ENCODE results near the gene PRND.
"Not testable (repeated sequence)": the region's sequence is repeated elsewhere in the genome, so short reads cannot be mapped to it uniquely, and the experiment has no call there.

PRND gene, protein sequence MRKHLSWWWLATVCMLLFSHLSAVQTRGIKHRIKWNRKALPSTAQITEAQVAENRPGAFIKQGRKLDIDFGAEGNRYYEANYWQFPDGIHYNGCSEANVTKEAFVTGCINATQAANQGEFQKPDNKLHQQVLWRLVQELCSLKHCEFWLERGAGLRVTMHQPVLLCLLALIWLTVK

DNA sequence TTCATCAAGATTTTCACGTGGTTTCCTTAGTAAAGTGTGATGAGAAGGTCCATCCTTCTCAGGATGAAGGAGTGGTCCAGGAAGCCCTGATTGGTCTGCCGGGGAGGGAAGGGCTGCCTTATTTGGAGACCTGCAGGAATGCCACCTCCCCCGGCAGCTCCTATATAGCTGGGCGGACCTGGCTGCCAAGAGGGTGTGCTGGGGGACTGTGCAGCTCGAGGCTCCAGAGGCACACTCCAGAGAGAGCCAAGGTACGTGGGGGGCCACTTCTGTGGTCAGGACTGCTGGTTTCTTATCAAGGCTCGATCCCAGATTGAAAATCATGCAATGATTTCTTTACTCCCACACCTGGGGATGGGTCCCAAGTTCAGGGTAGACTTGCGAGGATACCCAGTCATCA is at the start of gene PRND:
TSS of gene PRND (plus strand) at position 191 of the 400 bp plus-strand sequence. CDS start 2,643 bp downstream, outside the sequence.
- no peak for DNase-seq

DNA sequence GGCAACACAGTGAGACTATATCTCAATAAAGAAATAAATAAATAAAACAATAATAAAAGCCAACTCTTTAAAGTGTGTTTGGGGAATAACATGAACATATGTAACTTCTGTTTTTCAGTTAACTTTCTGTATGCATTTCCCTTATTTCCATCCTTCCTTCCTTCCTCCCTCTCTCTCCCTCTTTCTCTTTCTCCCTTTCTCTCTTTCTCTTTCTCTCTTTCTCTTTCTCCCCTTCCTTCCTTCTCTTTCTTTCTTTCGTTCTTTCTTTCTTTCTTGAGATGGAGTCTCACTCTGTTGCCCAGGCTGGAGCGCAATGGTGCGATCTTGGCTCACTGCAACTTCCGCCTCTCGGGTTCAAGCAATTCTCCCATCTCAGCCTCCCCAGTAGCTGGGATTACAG is 48.8 kb upstream of the PRND start:
- no peak for DNase-seq

DNA sequence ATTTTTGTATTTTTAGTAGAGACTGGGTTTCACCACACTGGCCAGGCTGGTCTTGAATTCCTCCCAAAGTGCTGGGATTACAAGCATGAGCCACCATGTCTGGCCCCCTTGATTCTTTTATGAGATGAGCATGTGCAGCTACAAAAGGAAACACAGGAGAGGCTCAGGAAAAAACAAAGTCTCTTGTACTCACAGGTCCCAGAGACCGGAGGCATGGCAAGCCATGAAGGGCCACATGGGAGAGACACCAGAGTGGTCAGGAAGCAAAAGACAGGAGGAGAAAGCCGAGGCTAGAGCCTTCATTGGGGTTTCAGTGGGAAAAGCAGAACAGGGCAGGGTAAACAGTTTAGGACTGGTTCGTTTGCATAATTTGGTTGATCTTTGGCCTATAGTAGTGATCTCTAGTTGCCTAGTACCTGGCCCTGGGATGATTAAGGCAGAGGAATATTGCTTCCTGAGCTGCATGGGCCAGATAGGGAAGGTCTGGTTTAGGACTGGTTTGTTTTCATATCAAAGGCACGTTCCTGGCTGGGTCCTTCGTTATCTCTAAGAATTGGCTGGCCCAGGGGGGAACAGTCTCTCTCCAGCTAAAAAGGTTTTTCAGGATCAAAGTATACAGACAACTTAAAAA is 48.2 kb upstream of the PRND start:
- no peak for DNase-seq

DNA sequence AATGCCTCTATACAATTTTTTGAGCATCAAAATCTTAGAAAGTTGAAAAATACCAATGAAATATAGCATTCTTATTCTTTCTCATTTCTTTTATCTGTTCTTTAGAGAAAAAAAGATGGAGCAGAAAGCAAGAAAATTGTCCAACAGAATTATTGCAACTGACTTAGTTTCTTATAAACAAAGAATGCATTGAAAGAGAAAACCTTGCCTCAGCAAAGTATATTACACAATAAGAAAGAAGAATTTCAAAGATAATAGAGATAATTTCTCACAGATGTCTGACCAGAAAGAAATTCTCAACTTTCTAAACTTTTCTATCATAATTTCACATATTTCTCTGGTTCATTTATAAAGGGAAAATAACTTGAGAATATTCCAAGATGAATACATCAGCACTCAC is 47.0 kb upstream of the PRND start:
- no peak for DNase-seq

DNA sequence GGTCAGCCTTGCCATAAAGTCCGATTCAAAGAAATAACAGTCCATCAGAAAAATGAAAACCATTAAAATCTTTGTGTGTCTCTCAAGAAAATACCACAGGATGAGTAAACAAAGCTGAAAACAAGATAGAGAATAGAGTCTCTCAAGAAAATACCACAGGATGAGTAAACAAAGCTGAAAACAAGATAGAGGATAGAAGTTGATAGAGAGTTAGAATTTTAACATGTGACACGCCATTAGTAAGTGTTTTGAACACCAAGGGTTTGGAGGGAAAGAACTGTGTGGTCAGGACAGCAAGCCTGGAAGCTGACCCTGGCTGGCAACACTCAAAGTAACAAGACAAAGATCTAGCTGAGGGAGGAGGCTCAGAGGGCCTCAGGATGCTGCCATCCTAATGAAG is 43.9 kb upstream of the PRND start:
- no peak for DNase-seq

DNA sequence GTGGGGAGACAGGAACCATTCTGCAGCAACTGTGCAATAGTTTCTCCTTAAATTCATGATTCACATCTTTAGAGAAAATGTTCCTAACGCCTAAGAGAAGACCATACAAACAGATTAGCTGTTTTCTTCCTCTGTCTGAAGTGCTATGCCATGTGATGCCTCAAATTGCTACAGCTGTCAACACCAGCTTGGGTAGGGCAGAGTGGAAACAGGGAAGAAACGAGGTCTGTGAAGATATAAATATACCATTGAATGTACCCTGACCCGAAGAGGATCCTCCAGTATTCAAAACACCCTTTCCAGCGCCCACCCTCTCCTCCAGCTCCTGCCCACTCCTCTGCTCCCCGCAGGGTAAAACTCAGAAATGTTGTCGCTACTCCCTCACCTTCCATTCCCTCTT is 40.3 kb upstream of the PRND start:
- DNase-seq = no peak

DNA sequence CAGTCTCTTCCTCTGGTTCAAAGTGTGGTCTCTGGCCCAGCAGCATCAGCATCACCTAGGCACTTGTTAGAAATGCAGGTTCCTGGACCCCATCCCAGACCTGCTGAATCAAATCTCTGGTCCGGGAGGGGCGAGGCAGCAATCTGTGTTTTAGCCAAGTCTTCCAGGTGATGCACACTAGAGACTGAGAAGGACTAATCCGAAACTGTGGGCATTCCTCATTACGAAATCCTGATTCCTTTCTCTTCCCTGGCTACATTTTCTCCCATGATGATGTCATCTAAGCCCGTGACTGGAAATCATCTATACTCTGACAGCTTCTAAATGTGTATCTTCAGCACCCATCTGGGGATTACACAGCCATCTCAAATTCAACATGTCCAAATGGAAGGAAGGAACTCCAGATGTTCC is 39.7 kb upstream of the PRND start:
- DNase-seq = no peak

DNA sequence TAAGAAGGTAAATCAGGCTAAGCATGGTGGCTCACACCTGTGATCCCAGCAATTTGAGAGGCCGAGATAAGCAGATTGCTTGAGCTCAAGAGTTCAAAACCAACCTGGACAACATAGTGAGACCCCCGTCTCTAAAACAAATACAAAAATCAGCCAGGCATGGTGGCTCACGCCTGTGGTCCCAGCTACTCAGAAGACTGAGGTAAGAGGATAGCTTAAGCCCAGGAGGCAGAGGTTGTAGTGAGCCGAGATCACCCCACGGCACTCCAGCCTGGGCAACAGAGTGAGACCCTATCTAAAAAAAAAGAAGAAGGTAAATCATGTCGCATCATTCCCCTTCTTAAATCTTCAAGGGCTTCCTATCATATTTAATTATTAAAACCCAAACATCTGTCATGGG is 39.0 kb upstream of the PRND start:
- DNase-seq = no peak

DNA sequence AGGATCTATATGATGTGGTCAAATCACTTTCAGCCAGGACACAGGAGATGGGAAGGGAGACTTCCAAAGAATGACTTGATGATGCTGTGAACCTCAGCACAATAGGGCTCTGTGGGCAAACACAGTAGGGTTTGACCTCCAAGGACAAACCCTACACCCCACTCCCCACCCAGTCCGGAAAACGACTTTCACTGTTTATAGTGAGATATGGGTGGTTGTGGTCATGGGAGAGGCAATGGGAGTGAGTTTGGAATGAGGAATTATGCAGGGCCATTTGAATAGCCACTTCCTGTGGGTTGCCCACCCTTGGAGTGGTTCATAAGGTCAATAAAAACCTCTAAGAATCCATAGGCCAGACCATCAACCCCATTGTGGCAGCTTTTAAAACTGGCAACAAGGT is 38.4 kb upstream of the PRND start:
- DNase-seq = no peak

DNA sequence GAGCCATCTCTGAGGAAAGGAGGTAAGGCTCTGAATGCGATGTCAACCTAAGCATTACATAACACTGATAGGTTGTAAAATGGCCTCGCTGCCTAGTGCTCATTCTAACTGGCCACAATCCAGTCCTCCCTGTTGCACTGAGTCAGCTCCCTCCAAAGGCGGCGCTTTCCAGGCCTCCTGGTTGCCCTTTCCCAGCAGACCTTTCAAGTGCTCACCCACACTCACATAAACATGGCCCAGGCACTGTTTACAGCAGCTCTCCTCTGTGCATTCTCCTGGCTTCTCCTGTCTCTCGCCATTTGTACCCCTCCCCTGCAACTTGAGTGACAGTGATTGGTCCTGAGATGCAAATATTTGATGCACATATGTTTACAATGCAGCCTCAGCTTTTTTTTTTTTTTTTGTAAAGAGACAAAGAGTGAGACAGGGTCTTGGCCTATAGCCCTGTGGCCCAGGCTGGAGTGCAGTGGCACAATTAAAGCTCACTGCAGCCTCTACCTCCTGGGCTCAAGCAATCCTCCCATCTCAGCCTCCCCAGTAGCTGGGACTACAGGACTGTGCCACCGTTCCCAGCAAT is 36.8 kb upstream of the PRND start:
- no peak for DNase-seq

DNA sequence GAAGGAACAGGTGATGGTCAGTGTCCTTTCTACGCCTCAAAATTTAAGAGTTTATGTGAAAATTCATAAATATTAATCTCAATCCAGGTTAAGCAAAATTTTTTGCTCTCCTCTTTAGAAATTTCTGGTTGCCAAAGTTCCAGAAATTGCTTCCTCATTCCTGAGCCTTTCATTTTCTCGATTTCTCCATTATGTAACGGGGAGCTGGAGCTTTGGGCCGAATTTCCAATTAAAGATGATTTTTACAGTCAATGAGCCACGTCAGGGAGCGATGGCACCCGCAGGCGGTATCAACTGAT is 35.8 kb upstream of the PRND start:
- no peak for DNase-seq

DNA sequence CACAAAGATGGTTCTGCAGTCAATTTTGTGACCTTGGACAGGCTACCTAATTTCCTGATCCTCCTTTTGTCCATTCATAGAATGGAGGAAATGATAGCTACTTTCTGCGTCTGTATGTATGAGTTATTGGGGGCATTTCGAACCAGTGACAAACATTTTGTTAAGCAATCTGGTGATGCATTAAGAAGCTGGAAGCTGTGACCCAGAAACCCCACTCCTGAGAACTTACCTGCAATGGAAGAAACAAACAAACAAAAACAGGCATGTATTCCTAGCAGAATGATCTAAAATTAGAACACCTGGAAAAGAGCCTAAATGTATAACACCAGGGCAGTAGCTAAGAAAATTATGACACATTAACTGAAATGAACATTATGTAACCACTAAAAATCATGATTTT is 33.4 kb upstream of the PRND start:
- no peak for DNase-seq

DNA sequence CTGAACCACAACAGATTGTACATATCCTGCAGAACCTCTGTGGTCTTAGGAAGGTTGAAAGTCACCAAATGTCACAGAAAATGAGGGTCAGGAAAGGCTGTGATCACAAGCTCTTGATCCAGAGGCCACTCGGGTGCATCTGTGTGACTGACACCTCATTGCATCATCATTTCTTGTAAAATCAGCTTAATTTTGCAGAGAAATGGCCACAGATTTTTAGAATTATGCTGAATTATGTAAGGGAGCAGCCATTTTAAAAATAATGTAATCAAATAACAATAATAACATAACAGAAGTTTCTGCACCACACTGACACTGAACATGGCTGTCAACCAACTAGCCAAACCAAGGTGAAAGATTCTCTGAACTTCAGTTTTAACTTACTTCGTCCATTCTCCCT is 32.5 kb upstream of the PRND start:
- no peak for DNase-seq

DNA sequence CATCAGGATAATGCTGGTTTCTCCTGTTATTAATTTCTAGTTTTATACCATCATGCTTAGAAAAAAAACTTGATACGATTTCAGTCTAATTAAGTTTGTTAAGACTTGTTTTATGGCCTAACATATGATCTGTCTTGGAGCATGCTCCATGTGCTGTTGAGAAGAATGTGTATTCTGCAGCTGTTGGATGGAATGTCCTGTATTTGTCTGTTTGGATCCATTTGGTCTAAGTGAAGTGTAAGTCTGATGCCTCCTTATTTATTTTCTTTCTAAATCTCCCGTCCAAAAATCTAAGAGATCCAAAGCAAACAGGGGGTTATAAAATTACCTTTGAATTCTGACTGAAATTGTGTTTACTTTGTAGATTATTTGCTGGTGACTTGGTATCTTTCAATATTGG is 30.0 kb upstream of the PRND start:
- DNase-seq = no peak

DNA sequence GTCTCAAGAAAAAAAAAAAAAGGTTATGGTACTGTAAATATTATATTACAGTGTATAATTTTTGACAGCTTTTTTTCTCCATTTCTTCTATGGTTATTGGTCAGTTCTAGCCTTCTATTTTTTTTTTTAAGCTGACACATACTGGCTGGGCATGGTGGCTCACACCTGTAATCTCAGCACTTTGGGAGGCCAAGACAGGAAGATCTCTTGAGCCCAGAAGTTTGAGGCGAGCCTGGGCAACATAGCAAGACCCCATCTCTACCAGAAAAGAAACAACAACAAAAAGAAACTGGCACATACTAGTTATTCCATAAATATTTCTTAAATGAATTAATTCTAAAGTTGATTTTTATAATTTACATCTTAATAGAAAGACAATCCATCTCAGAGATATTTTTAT is 27.6 kb upstream of the PRND start:
- DNase-seq = no peak

DNA sequence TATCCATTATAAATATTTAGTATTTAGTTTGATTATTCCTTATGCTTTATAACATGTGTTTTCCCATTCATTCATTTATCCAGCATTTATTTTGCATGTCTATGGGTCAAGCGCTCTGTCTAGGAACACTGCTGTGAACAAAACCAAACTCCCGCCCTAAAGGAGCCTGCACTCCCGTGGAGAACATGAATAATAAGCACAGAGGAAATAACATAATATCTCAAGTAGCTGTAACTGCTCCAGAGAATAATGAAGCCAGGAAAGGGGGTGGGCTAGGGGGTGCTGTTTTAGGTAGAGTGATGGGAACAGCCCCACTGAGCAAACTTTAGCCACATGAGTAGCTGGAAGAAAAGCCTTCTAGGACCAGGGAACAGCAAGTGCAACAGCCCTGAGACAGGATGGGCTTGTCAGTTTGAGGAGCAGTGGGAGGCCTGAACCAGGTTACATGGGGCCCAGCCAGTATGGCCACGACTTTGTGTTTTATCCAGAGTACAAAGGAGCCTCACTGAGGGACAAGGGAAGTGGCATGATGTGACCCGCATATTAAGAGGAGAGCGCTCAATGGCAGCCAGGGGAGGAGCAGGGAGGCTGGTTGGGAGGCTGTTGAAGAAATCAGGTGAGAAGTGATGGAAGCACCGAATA is 24.4 kb upstream of the PRND start:
- DNase-seq = no peak

DNA sequence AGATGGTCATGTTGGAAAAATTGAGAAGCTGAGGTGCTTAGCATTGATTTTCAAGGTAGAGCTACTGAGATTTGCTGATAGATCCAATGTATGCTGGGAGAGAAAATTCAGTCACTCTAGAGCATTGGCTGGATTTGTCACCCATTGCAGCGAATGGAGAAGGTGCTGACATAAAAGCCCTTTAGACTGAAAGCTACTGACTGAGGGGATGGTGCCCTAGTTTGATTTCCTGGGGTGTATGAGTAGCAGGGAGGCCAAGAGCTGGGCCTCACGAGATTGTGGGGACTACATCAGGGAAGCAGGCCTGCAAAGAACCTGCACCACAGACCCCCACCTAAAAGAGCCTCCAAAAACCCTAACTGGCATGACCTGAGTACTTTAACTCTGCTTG is 23.9 kb upstream of the PRND start:
- no peak for DNase-seq

DNA sequence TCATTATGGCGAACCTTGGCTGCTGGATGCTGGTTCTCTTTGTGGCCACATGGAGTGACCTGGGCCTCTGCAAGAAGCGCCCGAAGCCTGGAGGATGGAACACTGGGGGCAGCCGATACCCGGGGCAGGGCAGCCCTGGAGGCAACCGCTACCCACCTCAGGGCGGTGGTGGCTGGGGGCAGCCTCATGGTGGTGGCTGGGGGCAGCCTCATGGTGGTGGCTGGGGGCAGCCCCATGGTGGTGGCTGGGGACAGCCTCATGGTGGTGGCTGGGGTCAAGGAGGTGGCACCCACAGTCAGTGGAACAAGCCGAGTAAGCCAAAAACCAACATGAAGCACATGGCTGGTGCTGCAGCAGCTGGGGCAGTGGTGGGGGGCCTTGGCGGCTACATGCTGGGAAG is 22.5 kb upstream of the PRND start:
- no peak for DNase-seq

DNA sequence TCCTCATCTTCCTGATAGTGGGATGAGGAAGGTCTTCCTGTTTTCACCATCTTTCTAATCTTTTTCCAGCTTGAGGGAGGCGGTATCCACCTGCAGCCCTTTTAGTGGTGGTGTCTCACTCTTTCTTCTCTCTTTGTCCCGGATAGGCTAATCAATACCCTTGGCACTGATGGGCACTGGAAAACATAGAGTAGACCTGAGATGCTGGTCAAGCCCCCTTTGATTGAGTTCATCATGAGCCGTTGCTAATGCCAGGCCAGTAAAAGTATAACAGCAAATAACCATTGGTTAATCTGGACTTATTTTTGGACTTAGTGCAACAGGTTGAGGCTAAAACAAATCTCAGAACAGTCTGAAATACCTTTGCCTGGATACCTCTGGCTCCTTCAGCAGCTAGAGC is 21.8 kb upstream of the PRND start:
- DNase-seq = no peak

DNA sequence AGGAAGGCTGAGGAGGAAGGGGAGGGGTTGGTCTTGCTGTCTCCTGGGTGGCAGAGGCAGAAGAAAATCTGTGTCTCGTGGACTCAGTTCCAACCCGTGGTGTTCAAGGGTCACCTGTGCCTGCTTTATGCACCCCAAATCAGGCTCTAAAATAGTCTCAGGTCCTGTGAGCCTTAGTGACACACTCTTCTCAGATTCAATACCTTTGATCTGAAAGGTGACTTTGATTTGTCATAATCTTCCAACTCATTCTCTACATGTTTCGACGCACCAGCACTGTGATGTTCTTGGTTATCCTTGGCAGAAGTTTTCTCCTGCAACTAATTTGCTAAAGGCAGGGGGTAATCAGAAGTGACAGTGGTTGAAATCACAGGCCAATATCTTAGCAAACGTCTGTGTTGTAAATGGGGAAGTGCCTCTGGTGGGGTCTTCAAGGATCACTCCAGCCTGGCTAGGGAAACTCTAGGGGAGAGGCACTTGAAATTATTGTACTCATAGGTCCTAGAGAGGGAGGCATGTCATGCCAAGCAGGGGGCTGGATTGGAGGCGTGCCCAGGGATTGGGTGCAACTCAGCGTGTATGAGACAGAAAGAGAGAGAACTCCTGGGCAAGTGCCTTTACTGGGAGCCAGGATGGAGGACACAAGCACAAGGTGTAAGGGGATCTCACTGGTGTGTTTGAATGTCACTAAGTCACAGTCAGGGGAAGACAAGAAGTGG is 19.0 kb upstream of the PRND start:
- no peak for DNase-seq

DNA sequence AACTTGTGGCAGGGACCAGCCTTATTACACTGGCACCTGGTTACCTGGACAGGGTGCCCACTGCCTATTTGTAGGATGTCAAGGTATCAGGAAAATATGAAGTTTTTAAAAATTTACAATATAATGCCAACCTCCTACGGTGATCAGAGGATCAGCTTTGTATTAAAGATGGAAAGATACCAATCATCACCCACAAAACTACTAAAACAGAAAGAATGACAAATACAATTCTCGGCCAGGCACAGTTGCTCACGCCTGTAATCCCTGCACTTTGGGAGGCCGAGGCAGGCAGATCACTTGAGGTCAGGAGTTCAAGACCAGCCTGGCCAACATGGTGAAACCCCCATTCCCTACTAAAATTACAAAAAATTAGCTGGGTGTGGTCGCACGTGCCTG is 18.4 kb upstream of the PRND start:
- no peak for DNase-seq

DNA sequence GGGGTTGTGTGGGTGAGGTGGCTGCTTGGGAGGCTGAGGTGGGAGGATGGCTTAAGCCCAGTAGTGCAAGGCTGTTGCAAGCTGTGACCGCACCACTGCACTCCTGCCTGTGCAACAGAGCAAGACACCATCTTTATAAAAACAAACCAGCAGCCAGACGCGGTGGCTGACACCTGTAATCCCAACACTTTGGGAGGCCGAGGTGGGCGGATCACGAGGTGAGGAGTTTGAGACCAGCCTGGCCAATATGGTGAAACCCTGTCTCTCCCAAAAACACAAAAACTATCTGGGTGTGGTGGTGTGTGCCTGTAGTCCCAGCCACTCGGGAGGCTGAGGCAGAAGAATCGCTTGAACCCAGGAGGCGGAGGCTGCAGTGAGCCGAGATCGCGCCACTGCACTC is 14.8 kb upstream of the PRND start:
- not testable (repeated sequence) for DNase-seq

DNA sequence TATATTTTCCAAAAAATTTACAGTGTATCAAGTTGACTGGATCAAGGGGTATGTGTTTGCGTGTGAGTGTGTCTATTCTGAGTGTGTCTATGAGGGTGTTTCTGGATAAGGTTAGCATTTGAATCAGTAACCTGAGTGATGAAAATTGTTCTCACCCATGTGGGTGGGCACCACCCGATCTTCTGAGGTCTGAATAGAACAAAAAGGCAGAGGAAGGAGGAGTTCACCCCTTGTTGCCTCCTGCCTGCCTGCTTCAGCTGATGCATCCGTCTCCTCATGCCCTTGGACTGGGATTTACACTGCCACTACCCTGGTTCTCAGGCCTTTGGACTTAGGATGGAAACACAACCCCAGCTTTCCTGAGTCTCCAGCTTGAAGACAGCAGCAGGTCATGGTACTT is 13.7 kb upstream of the PRND start:
- DNase-seq = no peak

DNA sequence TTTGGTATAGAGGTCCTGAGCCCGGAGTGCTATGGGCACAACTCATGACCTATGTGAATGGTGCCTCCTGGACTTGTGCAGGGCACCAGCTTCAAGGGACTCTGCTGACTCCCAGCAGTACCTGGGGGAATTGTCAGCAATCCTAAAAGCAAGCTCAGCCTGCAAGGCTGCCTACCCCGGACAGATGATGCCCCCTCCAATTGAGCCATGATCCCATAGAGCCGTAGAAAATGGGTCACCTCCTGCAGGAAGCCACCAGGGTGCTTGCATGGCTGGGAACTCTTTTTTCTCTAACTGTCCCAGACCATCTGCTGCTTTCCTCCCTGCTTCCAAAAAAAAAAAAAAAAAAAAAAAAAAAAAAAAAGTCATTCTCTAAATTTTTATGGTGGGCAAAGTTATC is 12.9 kb upstream of the PRND start:
- no peak for DNase-seq

Measured in GF-D8 (cell line).